Loucy (cell line): ENCODE data around the gene RFPL4A.

Experiments used
- H2AFZ ChIP-seq: fragments of 200-600 bp; sonication (generic); 2 replicates; pipeline ENCODE4 v1.6.0; 2016; ENCODE audit warnings: antibody characterized with exemption, mild to moderate bottlenecking, low read length, moderate library complexity
- H3F3A ChIP-seq: fragments of 200-600 bp; 2 replicates; pipeline ENCODE4 v1.6.0; 2016; ENCODE audit warnings: antibody characterized with exemption, low read depth, mild to moderate bottlenecking
- H3K27me3 ChIP-seq: fragments of 200-600 bp; sonication (generic); 2 replicates; pipeline ENCODE4 v1.6.1; 2014; ENCODE audit warnings: low read length, mild to moderate bottlenecking; ENCODE audit not compliant: insufficient read depth, poor library complexity, severe bottlenecking
- H3K36me3 ChIP-seq: fragments of 200-600 bp; sonication (generic); 2 replicates; pipeline ENCODE4 v1.6.1; 2016; ENCODE audit warnings: low read length; ENCODE audit not compliant: insufficient read depth
- H3K4me1 ChIP-seq: fragments of 200-600 bp; sonication (generic); 2 replicates; pipeline ENCODE4 v1.5.1; 2014; ENCODE audit warnings: low read length, mild to moderate bottlenecking; ENCODE audit not compliant: insufficient read depth, poor library complexity, severe bottlenecking
- H3K4me2 ChIP-seq: fragments of 200-600 bp; sonication (generic); 2 replicates; pipeline ENCODE4 v1.6.0; 2014; ENCODE audit warnings: antibody characterized with exemption, low read length, low read depth, mild to moderate bottlenecking; ENCODE audit not compliant: poor library complexity, severe bottlenecking
- H3K4me3 ChIP-seq: fragments of 200-600 bp; sonication (generic); 2 replicates; pipeline ENCODE4 v1.5.1; 2014; ENCODE audit warnings: low read length, mild to moderate bottlenecking, mixed read lengths; ENCODE audit not compliant: poor library complexity, severe bottlenecking
- H3K79me2 ChIP-seq: fragments of 200-600 bp; sonication (generic); 2 replicates; pipeline ENCODE4 v1.6.1; 2014; ENCODE audit warnings: low read length; ENCODE audit not compliant: insufficient read depth
- H3K9ac ChIP-seq: fragments of 200-600 bp; sonication (generic); 2 replicates; pipeline ENCODE4 v1.6.0; 2014; ENCODE audit warnings: mild to moderate bottlenecking, low read depth, low read length, moderate library complexity; ENCODE audit not compliant: poor library complexity, severe bottlenecking
- H3K9me2 ChIP-seq: fragments of 200-600 bp; sonication (generic); replicated peaks from 2 replicates; pipeline ENCODE4 v1.6.1; 2016; ENCODE audit warnings: low read depth, low read length, mixed read lengths
- H3K9me3 ChIP-seq: fragments of 200-600 bp; sonication (generic); 2 replicates; pipeline ENCODE4 v1.6.1; 2014; ENCODE audit warnings: mild to moderate bottlenecking, antibody characterized with exemption, low read length, low read depth; ENCODE audit not compliant: insufficient read depth
- H4K20me1 ChIP-seq: fragments of 200-600 bp; sonication (generic); 2 replicates; pipeline ENCODE4 v1.6.0; 2014; ENCODE audit warnings: antibody characterized with exemption, low read length, mild to moderate bottlenecking; ENCODE audit not compliant: insufficient read depth, poor library complexity, severe bottlenecking
- EZH2phosphoT487 ChIP-seq: fragments of 200-600 bp; IDR thresholded peaks from 2 replicates; pipeline ENCODE4 v1.6.1; 2018; ENCODE audit warnings: antibody characterized with exemption, mild to moderate bottlenecking, moderate library complexity, borderline replicate concordance
- TF ChIP-seq, protein P1 (sequence below): fragments of 200-600 bp; sonication (generic); conservative IDR thresholded peaks from 2 replicates; pipeline ENCODE4 v1.5.1; 2014; ENCODE audit warnings: mild to moderate bottlenecking, antibody characterized with exemption, low read length

The RFPL4A gene

GRCh38 chr19:55795021-55795420 is 36.1 kb downstream of the RFPL4A start:
- no peak for TF ChIP-seq EZH2phosphoT487
- TF ChIP-seq, protein P1, sequence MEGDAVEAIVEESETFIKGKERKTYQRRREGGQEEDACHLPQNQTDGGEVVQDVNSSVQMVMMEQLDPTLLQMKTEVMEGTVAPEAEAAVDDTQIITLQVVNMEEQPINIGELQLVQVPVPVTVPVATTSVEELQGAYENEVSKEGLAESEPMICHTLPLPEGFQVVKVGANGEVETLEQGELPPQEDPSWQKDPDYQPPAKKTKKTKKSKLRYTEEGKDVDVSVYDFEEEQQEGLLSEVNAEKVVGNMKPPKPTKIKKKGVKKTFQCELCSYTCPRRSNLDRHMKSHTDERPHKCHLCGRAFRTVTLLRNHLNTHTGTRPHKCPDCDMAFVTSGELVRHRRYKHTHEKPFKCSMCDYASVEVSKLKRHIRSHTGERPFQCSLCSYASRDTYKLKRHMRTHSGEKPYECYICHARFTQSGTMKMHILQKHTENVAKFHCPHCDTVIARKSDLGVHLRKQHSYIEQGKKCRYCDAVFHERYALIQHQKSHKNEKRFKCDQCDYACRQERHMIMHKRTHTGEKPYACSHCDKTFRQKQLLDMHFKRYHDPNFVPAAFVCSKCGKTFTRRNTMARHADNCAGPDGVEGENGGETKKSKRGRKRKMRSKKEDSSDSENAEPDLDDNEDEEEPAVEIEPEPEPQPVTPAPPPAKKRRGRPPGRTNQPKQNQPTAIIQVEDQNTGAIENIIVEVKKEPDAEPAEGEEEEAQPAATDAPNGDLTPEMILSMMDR = no peak
- Histone ChIP-seq H4K20me1 (no peaks in the 10 kb centered on the region), H3K27me3 (no peaks in the 10 kb centered on the region), H3K9ac (no peak overlapping the region), H3K4me2 (no peak overlapping the region), H3F3A (no peaks in the 10 kb centered on the region), H3K4me3 (no peak overlapping the region), H3K79me2 (no peaks in the 10 kb centered on the region), H3K36me3 (no peaks in the 10 kb centered on the region), H3K4me1 (no peaks in the 10 kb centered on the region), H2AFZ (no peak overlapping the region), H3K9me2 (no peaks in the 10 kb centered on the region), H3K9me3 (0 out of 2 replicates have a peak, but pooled peaks cover 3% of the 10 kb centered on the region)

GRCh38 chr19:55801416-55801815 is 42.5 kb downstream of the RFPL4A start:
- no peaks in the 10 kb centered on the region for H3K9me2 ChIP-seq
- no peaks in the 10 kb centered on the region for H3K4me1 ChIP-seq
- H3K9ac ChIP-seq = no peak overlapping the region
- no peaks in the 10 kb centered on the region for H3K27me3 ChIP-seq
- no peak overlapping the region for H2AFZ ChIP-seq
- H3K36me3 ChIP-seq = no peaks in the 10 kb centered on the region
- TF ChIP-seq, protein P1 = no peak
- TF ChIP-seq EZH2phosphoT487 = no peak
- no peaks in the 10 kb centered on the region for H3F3A ChIP-seq
- H3K79me2 ChIP-seq = no peaks in the 10 kb centered on the region
- H3K9me3 ChIP-seq = peaks cover 3% of the 10 kb centered on the region; the same call in 1 of the 2 replicates
- H3K4me2 ChIP-seq = no peak overlapping the region
- H3K4me3 ChIP-seq = no peak overlapping the region
- H4K20me1 ChIP-seq = no peaks in the 10 kb centered on the region

DNA sequence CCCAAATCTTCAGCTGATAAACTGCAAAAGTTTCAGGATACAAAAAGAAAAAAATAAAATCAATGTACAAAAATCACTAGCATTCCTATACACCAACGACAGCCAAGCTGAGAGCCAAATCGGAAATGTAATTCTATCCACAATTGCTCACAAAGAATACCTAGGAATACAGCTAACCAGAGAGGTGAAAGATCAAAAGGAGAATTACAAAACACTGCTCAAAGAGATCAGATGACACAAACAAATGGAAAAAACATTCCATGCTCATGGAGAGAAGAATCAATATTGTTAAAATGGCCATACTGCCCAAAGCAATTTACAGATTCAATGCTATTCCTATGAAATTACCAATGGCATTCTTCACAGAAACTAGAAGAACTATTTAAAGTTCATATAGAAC is 43.4 kb downstream of the RFPL4A start:
- H3K9ac ChIP-seq = no peak overlapping the region
- no peaks in the 10 kb centered on the region for H3K36me3 ChIP-seq
- TF ChIP-seq, protein P1 = no peak
- TF ChIP-seq EZH2phosphoT487 = no peak
- H3F3A ChIP-seq = no peaks in the 10 kb centered on the region
- peaks cover 3% of the 10 kb centered on the region; the same call in 1 of the 2 replicates for H3K9me3 ChIP-seq
- H3K79me2 ChIP-seq = no peaks in the 10 kb centered on the region
- H3K4me2 ChIP-seq = no peak overlapping the region
- no peaks in the 10 kb centered on the region for H4K20me1 ChIP-seq
- no peak overlapping the region for H3K4me3 ChIP-seq
- H3K27me3 ChIP-seq = no peaks in the 10 kb centered on the region
- no peaks in the 10 kb centered on the region for H3K9me2 ChIP-seq
- no peak overlapping the region for H2AFZ ChIP-seq
- H3K4me1 ChIP-seq = no peaks in the 10 kb centered on the region
